Ovary (tissue), 9 donors: ENCODE results near the gene PRRG2. TPM values are rescaled to one million over a fixed set of nuclear protein-coding genes. Genes with fewer than 3 reads are reported as not detected.
A peak's percentile ranks its signal among the peaks of the same experiment; 100 is the strongest.

Source experiments
- DNase-seq, 5 donors: peaks; one replicate each; pipeline ENCODE4 v3.0.0-alpha.2; 2019 to 2020
- H3K27ac ChIP-seq, 2 donors: fragments of 200-600 bp; one replicate each; pipeline versions ENCODE4 v1.5.1 to v1.8.0; 2019 to 2022
- H3K27me3 ChIP-seq: fragments of 200-600 bp; one replicate; pipeline ENCODE4 v1.8.0; 2022
- H3K36me3 ChIP-seq: fragments of 200-600 bp; sonication (generic); one replicate; pipeline ENCODE4 v1.5.1; 2019
- H3K4me1 ChIP-seq: one replicate; pipeline ENCODE4 v1.8.1; 2013; ENCODE audit warnings: mild to moderate bottlenecking, moderate library complexity; ENCODE audit not compliant: insufficient read depth
- H3K4me3 ChIP-seq: fragments of 200-600 bp; sonication (generic); one replicate; pipeline ENCODE4 v1.5.1; 2017
- H3K9me3 ChIP-seq, 2 donors: fragments of 200-600 bp in 1 of 2; sonication (generic) in 1 of 2; one replicate each; pipeline versions ENCODE4 v1.5.1 to v1.8.1; 2013 to 2019; ENCODE audit warnings: mild to moderate bottlenecking in 1 of 2, moderate library complexity in 1 of 2
- EP300 ChIP-seq: sonication (generic); formaldehyde crosslinking; IDR thresholded peaks from one replicate; pipeline ENCODE4 v1.6.1; 2017; ENCODE audit warnings: antibody characterized with exemption
- POLR2A ChIP-seq: fragments of 450-650 bp; IDR thresholded peaks from one replicate; pipeline ENCODE4 v1.6.1; 2017; ENCODE audit warnings: antibody characterized with exemption, mild to moderate bottlenecking, moderate library complexity
- WGBS, 3 donors: extraction: QIAGEN DNeasy Blood & Tissue Kit in 1 of 3; methylation state at CpG; one replicate each; pipeline versions ENCODE4 v1.1.5 to v1.1.7; 2013 to 2017; 5-methylcytosine and 5-hydroxymethylcytosine counted together
- intact Hi-C, 4 donors: fragments of 100-400 bp; cut with DNase I; formaldehyde crosslinking; loops; one replicate each; pipeline versions ENCODE4 v1.11.0 to v1.15.1; 2022 to 2023
- polyA plus RNA-seq, 2 donors: library from polyadenylated mRNA; stranded (reverse); fragments of 200-250 nt in 1 of 2; fragments of 350-450 nt in 1 of 2; fragmentation: Illumina TruSeq in 1 of 2; extraction: RNeasy Lipid Tissue Mini Kit (QIAGEN cat#74804) in 1 of 2; gene quantifications; one replicate each; pipeline ENCODE4 v1.2.3, GENCODE V29; 2013 to 2014
- total RNA-seq, 7 donors: library from RNA; depleted of rRNA in 2 of 7; stranded (reverse); fragments of >200 nt in 2 of 7; fragmentation: NEBNext Ultra II Directional in 3 of 7; extraction: Animal tissue kit (Norgen Biotek cat#: 25700) in 3 of 7; gene quantifications; one replicate each; pipeline versions ENCODE4 v1.1.0 to v1.2.4, GENCODE V29; 2016 to 2023
- TF ChIP-seq, protein P1 (sequence below), 3 donors: fragments of 450-650 bp in 2 of 3; fragments of 200-600 bp in 1 of 3; IDR thresholded peaks; one replicate each; pipeline versions ENCODE4 v1.5.1 to v1.8.0; 2016 to 2022; ENCODE audit warnings: antibody characterized with exemption in 3 of 3, mild to moderate bottlenecking in 1 of 3
- donor health status: DM: no; HTN: no; CAD: no; lungs with moderate emphysema.
- donor health status: DM: no; HTN: no; CAD: no.
- donor health status: Bipolar disorder and iron deficiency.
- donor health status: DM: yes; HTN: yes; CAD: no.
- donor health status: DM: no; HTN: no; CAD: no.
- donor health status: DM: yes; HTN: yes; CAD: no.

PRRG2 gene
- total and polyA plus RNA-seq, 9 donors: 0.65 to 4.0 (median 1.1) TPM; not detected in 3

DNA sequence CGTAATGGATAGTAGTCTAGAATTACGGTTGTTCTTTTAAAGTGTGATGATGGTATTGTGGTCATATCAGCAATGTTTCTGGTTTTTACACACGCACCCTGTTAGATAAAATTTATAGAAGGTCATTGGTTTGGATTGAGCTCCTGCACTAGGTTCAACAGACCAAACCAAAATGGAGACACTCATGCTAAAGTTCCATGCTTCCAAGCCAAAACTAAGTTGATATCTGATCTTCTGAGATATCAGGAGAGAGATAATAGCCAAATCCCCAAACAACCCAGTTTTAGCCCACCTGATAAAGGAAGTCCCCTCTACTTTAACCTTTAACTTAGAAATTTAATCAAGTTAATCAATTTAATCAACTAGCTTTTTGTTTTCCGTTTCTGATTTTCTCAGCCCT, 1.9 kb upstream of the PRRG2 start:
- no peak for DNase-seq
- intact Hi-C loops: no loop called here
- 50 to 64% (median 55%) methylated on average over 4 of the region's 4 CpGs for WGBS, 3 donors
- H3K4me1 ChIP-seq: peaks cover 2% of the 10 kb centered on the region
- no peaks in the 10 kb centered on the region for H3K36me3 ChIP-seq
- no peaks in the 10 kb centered on the region for H3K9me3 ChIP-seq
- H3K4me3 ChIP-seq: no peak overlapping the region
- H3K27me3 ChIP-seq: no peaks in the 10 kb centered on the region
- TF ChIP-seq POLR2A (no peak), EP300 (no peak)
- TF ChIP-seq, protein P1, sequence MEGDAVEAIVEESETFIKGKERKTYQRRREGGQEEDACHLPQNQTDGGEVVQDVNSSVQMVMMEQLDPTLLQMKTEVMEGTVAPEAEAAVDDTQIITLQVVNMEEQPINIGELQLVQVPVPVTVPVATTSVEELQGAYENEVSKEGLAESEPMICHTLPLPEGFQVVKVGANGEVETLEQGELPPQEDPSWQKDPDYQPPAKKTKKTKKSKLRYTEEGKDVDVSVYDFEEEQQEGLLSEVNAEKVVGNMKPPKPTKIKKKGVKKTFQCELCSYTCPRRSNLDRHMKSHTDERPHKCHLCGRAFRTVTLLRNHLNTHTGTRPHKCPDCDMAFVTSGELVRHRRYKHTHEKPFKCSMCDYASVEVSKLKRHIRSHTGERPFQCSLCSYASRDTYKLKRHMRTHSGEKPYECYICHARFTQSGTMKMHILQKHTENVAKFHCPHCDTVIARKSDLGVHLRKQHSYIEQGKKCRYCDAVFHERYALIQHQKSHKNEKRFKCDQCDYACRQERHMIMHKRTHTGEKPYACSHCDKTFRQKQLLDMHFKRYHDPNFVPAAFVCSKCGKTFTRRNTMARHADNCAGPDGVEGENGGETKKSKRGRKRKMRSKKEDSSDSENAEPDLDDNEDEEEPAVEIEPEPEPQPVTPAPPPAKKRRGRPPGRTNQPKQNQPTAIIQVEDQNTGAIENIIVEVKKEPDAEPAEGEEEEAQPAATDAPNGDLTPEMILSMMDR (IDR thresholded peaks at IDR 0.05): no peak
- no peak overlapping the region for H3K27ac ChIP-seq

DNA sequence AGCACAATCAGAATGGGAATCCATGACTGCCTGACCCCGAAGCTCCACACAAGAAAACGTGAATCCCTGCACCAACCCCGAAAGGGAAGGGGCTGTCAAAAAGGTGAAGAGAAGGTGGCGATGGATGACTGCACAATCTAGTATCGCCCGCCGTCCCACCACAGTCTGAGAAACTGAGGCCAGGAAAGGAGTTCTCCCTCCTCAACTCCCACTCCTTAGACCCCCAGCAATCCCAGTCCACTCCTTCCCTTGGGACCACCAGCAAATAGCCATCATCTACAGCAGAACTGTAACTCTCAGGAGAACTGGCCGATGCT, 1.2 kb upstream of the PRRG2 start:
- H3K27me3 ChIP-seq: no peaks in the 10 kb centered on the region
- H3K9me3 ChIP-seq: no peaks in the 10 kb centered on the region
- intact Hi-C loops: no loop called here
- H3K27ac ChIP-seq: peak overlapping the region in 1 of 2 donors; percentile 50
- no peaks in the 10 kb centered on the region for H3K36me3 ChIP-seq
- WGBS, 3 donors: 1% methylated on average over 8 of the region's 8 CpGs
- peak overlapping the region; percentile 58 for H3K4me3 ChIP-seq
- H3K4me1 ChIP-seq: peaks cover 2% of the 10 kb centered on the region
- DNase-seq: no peak
- TF ChIP-seq EP300 (no peak), POLR2A (no peak)
- TF ChIP-seq, protein P1 (IDR thresholded peaks at IDR 0.05): no peak

DNA sequence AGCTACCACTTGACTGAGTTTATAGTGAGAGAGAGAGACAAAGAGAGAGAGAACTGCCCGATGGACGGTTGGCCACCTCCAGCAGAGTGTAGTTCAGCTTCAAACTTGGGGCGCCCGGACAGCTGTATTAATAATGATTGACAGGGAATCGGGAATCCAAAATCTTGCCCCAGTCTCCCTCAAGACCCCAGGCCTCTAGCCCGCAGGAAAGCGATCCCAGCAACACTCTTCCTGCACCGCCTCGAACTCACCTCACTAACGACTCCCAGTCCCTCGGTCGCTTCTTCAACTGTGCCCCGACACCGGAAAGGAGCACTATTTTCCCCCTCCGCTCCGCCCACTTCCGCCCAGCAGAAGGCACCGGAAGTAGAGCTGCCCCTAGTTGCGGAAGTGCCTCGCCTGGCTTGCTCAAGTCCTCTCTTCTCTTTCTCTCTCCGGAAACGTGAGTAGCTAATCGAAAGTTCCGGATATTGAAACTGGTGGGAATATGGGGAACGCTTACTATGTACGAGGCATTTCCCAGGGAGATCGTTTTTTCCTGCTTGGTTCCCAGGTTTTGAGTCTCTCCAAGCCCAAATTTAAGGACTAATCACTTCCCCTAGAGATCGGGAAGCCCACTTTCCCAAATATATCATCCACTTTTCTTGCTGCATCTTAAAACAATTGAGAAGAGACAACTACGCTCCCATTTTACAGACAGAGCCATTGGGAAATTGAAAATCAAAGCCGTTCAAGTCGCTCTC, 681 bp upstream of the PRRG2 start, which contains the start of gene NOSIP:
TSS of gene NOSIP (minus strand) at position 293 of the 743 bp plus-strand sequence. CDS start 19,865 bp downstream, outside the sequence.
- intact Hi-C loops: no loop called here
- 2% methylated on average over 31 of the region's 31 CpGs for WGBS, 3 donors
- peak within 1 kb of the TSS; percentile 58 for H3K4me3 ChIP-seq

DNA sequence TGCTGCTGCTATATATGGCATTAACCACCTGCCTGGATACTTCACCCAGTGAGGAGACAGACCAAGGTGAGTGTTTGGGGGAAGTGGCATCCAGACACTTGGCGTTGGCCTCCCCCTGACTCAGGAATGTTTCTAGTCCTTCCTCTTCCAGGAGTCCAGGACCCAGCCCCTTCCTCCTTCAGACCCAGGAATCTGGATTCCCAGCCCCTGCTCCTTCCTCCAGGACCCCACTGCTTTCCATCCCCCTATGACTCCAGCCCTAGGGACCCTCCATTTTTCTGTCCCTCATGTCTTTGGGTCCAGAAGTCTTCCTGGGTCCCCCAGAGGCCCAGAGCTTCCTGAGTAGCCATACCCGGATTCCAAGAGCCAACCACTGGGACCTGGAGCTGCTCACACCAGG, 2.1 kb downstream of the PRRG2 start:
- Histone ChIP-seq H3K36me3 (no peaks in the 10 kb centered on the region), H3K27ac (no peak overlapping the region), H3K27me3 (no peaks in the 10 kb centered on the region), H3K4me3 (no peak overlapping the region), H3K4me1 (peaks cover 2% of the 10 kb centered on the region), H3K9me3 (no peaks in the 10 kb centered on the region)
- no peak for TF ChIP-seq POLR2A
- TF ChIP-seq, protein P1 (IDR thresholded peaks at IDR 0.05): no peak
- no peak for TF ChIP-seq EP300
- no peak for DNase-seq
- intact Hi-C loops: no loop called here
- 35 to 53% (median 44%) methylated on average over 2 of the region's 2 CpGs for WGBS, 3 donors

More for the DNA sequence above, 681 bp upstream of the PRRG2 start, which contains the start of gene NOSIP:
- DNase-seq: peak; percentile 94 to 95 (median 95)
- peaks cover 2% of the 10 kb centered on the region for H3K4me1 ChIP-seq
- H3K9me3 ChIP-seq: no peaks in the 10 kb centered on the region
- H3K27ac ChIP-seq: peak within 1 kb of the TSS in 1 of 2 donors; percentile 50
- H3K36me3 ChIP-seq: no peaks in the 10 kb centered on the region
- TF ChIP-seq POLR2A: peak; percentile 76
- no peak for TF ChIP-seq EP300
- no peaks in the 10 kb centered on the region for H3K27me3 ChIP-seq

DNA sequence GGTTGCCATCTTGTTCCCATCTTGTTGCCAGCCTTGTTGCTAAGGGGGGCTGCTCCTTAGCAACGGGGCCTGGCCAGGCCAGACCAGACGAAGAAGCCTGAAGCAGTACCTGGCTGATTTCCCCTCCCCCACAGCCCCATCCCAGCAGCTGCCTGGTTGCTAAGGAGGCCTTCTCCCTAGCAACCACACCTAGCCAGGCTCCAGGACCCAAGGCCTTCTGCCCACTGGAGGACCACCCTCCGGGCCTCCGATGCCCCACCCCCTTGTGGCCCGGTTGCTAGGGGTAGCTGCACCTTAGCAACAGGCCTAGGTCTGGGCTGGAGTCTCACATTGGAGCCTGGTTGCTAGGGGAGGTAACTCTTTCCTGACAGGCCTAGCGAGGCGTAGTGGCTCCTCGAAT, 3.9 kb downstream of the PRRG2 start:
- Histone ChIP-seq H3K36me3 (no peaks in the 10 kb centered on the region), H3K27me3 (no peaks in the 10 kb centered on the region), H3K9me3 (no peaks in the 10 kb centered on the region), H3K4me3 (no peak overlapping the region), H3K27ac (no peak overlapping the region), H3K4me1 (no peaks in the 10 kb centered on the region)
- no peak for DNase-seq
- no peak for TF ChIP-seq POLR2A
- TF ChIP-seq EP300: no peak
- TF ChIP-seq, protein P1 (IDR thresholded peaks at IDR 0.05): no peak
- intact Hi-C loops: no loop called here
- 45 to 58% (median 49%) methylated on average over 8 of the region's 8 CpGs for whole genome bisulfite sequencing, 3 donors
